Nephron (organoid): ENCODE data around the gene UQCRQ.

Experiments
- H3K27ac Mint-ChIP-seq, 3 experiments: 2 replicates each; pipeline ENCODE4 v1.8.0; 2020; ENCODE audit warnings: mixed read lengths in 3 of 3, mild to moderate bottlenecking in 2 of 3, moderate library complexity in 1 of 3
- H3K27me3 Mint-ChIP-seq: 2 replicates; pipeline ENCODE4 v1.8.0; 2021; ENCODE audit warnings: low read depth, mild to moderate bottlenecking, moderate library complexity, mixed read lengths
- H3K36me3 Mint-ChIP-seq: 2 replicates; pipeline ENCODE4 v1.8.0; 2020; ENCODE audit warnings: low read depth, mixed read lengths
- H3K4me1 Mint-ChIP-seq: 2 replicates; pipeline ENCODE4 v1.8.0; 2020; ENCODE audit warnings: mixed read lengths
- H3K4me3 Mint-ChIP-seq, 3 experiments: 2 replicates each; pipeline ENCODE4 v1.8.0; 2020; ENCODE audit warnings: mild to moderate bottlenecking in 3 of 3, mixed read lengths in 3 of 3, moderate library complexity in 2 of 3
- H3K9me3 Mint-ChIP-seq: 2 replicates; pipeline ENCODE4 v1.8.0; 2020; ENCODE audit warnings: mixed read lengths
- TF ChIP-seq, protein P1 (sequence below), 3 experiments: fragments of 200-600 bp; sonication (generic); IDR thresholded peaks; one replicate each; pipeline ENCODE4 v1.5.0; 2021; ENCODE audit warnings: antibody characterized with exemption in 3 of 3; ENCODE audit not compliant: unreplicated experiment in 3 of 3

The UQCRQ gene

DNA sequence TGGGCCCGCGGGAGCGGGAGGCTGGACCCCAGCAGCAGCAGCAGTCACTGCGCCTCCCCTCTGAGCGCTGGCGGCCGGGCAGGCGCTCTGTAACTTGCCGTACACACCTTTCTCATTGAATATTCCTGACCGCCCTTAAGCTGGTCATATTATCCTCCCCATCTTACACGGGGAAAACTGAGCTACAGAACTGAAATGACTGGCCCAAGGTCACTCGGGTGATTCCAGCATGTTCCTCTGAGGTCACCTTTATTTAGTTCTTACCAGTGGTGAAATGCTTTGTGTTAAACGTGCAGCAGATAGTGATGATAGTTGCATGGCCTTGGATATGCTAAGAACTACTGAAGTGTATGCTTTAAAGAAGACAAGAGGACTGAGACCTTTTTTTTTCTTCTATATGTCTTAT lies 607 bp downstream of the UQCRQ start:
- H3K27ac Mint-ChIP-seq = peak overlapping the region; percentile 96 to 99 (median 98)
- TF ChIP-seq, protein P1, sequence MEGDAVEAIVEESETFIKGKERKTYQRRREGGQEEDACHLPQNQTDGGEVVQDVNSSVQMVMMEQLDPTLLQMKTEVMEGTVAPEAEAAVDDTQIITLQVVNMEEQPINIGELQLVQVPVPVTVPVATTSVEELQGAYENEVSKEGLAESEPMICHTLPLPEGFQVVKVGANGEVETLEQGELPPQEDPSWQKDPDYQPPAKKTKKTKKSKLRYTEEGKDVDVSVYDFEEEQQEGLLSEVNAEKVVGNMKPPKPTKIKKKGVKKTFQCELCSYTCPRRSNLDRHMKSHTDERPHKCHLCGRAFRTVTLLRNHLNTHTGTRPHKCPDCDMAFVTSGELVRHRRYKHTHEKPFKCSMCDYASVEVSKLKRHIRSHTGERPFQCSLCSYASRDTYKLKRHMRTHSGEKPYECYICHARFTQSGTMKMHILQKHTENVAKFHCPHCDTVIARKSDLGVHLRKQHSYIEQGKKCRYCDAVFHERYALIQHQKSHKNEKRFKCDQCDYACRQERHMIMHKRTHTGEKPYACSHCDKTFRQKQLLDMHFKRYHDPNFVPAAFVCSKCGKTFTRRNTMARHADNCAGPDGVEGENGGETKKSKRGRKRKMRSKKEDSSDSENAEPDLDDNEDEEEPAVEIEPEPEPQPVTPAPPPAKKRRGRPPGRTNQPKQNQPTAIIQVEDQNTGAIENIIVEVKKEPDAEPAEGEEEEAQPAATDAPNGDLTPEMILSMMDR (IDR thresholded peaks at IDR 0.05; ENCODE audit: unreplicated experiment in 3 of 3) = no peak
- H3K36me3 Mint-ChIP-seq = peaks cover 27% of the 10 kb centered on the region
- H3K4me1 Mint-ChIP-seq = peaks cover 37% of the 10 kb centered on the region
- H3K4me3 Mint-ChIP-seq = peak overlapping the region; percentile 97 to 100 (median 98)
- H3K9me3 Mint-ChIP-seq = no peaks in the 10 kb centered on the region
- H3K27me3 Mint-ChIP-seq = peaks cover 3% of the 10 kb centered on the region

DNA sequence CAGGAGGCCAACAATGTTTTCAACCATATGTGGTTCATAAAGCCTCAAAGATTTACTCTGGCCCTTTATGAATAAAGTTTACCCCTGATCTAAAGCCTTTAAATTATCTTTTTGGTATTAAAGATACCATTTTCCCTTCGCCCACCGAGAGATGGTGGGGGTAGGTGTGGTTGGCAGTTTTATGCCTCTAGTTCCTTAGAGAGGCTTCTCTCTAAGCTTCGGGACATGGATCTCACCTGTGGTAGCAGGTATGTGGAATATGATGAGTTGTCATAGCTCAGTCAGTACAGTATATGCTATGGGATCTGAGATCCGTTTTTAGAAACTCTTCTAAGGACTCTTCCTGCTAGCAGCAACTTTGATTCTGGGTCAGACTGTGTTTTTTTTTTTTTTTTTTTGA lies 2.3 kb downstream of the UQCRQ start:
- Mint-ChIP-seq H3K36me3 (peaks cover 42% of the 10 kb centered on the region), H3K27me3 (no peaks in the 10 kb centered on the region), H3K4me3 (peak overlapping the region; percentile 97 to 100 (median 98)), H3K4me1 (peaks cover 53% of the 10 kb centered on the region), H3K9me3 (no peaks in the 10 kb centered on the region), H3K27ac (peak overlapping the region in 2 of 3 experiments; percentile 50 to 74)
- TF ChIP-seq, protein P1 (IDR thresholded peaks at IDR 0.05; ENCODE audit: unreplicated experiment in 3 of 3) = no peak

- Mint-ChIP-seq H3K27ac (peak overlapping the region; percentile 29 to 82 (median 70)), H3K27me3 (no peaks in the 10 kb centered on the region), H3K4me3 (peak overlapping the region in 2 of 3 experiments; percentile 35 to 41), H3K9me3 (no peaks in the 10 kb centered on the region), H3K36me3 (peaks cover 53% of the 10 kb centered on the region), H3K4me1 (peaks cover 48% of the 10 kb centered on the region)
- TF ChIP-seq, protein P1 (IDR thresholded peaks at IDR 0.05; ENCODE audit: unreplicated experiment in 3 of 3) = no peak
Observed at GRCh38 chr5:132870801-132871200, 4.4 kb downstream of the UQCRQ start.

DNA sequence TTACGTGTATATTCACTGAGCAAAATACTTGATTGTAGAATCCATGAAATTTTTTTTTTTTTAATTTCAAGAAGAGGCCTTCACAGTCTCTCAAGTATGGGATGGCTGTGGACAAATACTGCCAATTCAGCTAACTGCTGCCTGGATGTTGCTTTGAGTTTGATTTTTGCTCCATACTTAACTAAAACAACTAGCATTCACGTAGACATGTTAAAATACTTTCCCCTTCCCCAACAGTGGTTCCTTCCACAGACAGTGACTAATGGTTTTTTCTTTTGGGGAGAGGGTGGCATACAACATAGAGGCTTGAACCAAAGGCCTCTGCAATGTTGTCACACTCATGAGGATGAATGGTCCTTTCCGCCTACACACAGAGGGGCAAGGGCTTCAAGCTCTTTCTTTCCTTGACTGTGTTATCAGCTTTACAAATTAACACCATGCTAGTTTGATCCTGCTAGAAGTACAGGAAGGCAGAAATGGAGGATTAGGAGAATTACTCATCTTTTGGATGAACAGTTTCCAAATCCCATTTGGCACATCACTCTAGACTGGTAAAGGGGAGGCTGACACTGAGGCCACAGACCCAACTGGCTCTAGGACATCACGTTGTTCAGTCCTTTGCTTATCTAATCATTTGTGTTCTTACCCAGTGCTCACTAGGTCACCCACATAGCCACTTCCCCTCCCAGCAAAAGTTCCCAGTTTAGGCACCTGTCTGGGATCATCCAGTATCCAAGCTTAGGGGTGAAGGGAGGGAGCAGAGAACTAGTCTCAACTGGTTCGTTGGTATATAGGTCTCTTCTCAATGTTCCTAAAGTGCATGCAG lies 5.2 kb downstream of the UQCRQ start:
- Mint-ChIP-seq H3K27me3 (no peaks in the 10 kb centered on the region), H3K4me1 (peaks cover 44% of the 10 kb centered on the region), H3K4me3 (no peak overlapping the region), H3K36me3 (peaks cover 55% of the 10 kb centered on the region), H3K27ac (peak overlapping the region; percentile 29 to 82 (median 70)), H3K9me3 (no peaks in the 10 kb centered on the region)
- TF ChIP-seq, protein P1 (IDR thresholded peaks at IDR 0.05; ENCODE audit: unreplicated experiment in 3 of 3) = no peak

- peaks cover 43% of the 10 kb centered on the region for H3K4me1 Mint-ChIP-seq
- H3K27ac Mint-ChIP-seq = peak overlapping the region; percentile 29 to 70 (median 62)
- peaks cover 57% of the 10 kb centered on the region for H3K36me3 Mint-ChIP-seq
- H3K27me3 Mint-ChIP-seq = no peaks in the 10 kb centered on the region
- H3K9me3 Mint-ChIP-seq = no peaks in the 10 kb centered on the region
- TF ChIP-seq, protein P1 (IDR thresholded peaks at IDR 0.05; ENCODE audit: unreplicated experiment in 3 of 3) = no peak
- no peak overlapping the region for H3K4me3 Mint-ChIP-seq
Observed at GRCh38 chr5:132872788-132873118, 6.3 kb downstream of the UQCRQ start.
